NCI-H345 treated with DMSO at 0.1 percent for 48 hours (cell line): ENCODE results near the gene LYRM9.
A peak's percentile ranks its signal among the peaks of the same experiment; 100 is the strongest.
"Not testable (repeated sequence)": the region's sequence is repeated elsewhere in the genome, so short reads cannot be mapped to it uniquely, and the experiment has no call there.

Experiments
- DNase-seq: peaks from one replicate; lab custom pipeline; 2025; ENCODE audit not compliant: unreplicated experiment; lab: John Stamatoyannopoulos, UW

Gene LYRM9

DNA sequence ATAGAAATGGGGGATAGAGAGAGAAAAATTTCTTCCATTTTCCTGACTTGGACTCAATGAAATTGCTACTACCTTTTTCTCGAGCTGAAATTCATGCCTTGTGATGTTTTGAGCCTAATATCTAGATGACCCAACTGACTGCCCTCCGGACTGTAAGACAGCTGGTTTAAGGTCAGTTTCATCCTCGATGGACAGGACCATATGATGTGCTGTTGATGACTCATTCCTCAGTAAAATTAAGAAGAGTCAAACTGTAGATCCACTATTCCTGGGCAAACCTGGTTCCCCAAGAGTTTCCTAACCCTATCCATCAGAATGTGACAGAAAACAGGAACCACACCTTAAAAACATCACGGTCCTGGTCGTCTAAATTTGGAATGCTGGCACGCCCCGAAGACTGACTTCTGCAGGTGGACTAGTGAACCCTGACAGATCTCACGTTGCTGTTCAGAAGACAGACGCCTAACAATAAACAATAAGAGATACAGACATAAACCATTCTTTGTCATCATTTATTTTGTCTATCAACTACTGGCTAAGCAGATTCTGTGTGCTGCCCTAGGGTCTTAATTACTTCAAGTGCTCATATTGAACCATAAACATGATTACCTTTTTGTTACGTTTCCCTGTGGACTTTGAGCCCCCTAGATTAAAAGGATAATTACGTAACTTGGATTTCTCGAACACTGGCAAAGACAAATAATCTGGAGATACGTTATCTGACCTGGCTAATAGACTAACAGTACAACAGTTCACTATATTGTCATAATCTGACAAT lies 47.7 kb downstream of the LYRM9 start:
- DNase-seq, result no peak

DNA sequence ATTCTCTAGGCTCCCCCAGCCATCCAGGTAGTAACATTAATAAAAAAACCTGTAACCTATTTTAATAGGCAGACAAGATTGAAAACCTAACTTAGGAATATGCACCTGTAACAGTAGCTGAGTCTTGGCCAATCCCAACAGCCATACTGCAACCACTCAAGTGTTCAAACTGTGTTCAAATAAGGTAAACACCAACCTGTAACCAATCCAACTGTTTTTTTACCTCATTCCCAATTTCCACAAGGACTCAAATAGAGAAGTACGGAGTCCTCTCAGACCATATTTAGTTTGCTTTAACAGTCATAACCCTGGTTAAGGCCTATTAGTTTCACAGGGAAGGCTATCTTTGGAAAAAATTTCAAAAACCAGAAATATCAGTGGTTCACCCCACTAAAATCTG lies 52.5 kb downstream of the LYRM9 start:
- no peak for DNase-seq

DNA sequence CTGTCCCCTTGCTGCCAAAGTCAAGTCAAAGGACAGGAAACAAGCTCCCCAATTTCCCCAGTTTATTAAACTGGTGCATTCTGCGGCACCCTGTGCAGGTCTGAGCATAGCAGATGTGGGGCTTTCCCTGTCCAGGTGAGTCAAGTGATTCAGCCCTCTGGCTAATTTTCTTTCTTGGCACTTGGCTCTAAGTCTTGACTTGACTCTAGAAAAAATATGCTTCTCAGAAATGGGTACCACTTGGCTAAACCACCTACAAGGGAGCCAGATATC lies 52.8 kb downstream of the LYRM9 start:
- not testable (repeated sequence) for DNase-seq

DNA sequence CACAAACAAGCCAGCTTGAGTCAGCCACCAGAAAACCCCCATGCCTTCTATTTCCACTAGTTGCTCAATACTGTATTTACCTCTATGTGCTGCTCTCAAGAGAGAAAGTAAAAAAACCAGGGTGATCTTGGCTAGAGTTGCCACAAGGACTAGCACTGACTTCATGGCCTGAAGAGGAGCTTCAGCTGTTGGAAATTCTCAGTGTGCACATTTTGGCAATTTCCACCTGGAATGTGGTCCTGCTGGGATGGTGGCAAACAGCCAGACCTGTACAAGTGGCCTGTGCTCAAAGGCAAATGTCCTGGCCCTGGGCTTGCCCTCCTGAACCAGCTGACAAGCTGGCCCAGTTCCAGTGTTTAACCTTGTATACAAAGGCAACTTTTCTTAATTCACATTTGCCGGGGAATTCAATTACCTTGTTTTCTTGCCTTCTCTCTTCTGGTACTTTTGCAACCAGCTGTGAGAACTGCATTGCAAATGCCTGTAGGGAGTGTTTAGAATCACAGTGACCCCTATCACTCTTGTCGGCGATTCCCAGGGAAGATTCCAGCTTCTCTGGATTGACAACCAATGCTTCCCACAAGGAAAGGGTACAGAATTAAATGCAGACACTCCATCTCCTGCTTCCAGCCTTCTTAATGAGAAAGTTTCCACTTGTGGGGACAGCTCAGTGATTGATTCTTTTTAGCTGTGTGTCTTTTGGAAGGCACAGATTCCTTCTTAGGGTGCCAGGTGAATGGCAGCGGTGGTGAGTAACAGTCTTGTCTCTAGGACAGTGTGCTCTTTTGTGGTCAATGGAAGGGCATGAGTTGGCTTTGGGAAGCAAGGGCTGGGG lies 53.4 kb downstream of the LYRM9 start:
- not testable (repeated sequence) for DNase-seq

DNA sequence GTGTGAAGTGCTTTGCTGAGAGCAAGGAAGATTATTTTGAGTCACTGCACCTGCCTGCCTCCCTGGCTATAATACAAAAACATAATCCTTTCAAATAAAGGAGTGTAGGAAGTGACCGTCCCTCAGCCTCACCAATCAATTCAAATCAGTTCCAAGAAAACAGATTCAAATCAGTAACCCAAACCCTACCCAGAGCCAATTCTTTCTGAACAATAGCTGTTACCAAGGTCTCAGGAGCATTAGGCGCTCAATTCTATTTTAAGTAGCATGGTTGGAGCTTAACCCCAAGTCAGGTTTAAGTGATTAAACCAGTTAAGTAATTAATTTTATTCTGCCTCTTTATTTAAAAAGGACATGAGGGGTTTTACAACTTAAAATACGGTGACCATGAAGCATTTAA lies 54.6 kb downstream of the LYRM9 start:
- peak; percentile 13 for DNase-seq

DNA sequence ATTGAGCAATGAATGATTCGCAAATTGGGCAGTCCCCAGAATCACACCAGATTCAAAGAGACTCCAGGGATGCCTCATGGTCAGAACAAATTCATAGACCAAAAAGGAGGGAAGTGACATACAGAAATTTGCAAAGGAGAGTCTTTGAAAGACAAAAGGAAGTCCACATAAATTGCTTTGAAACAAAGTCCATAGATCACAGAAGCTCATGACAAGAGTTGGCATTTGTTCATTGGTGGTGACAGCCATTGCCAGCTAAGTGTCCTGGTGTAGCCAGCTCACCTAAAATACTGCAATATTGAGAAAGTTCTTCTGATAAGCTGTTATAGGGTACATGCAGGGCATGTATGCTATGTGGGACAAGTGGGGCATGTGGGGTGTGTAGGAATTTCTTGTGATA lies 55.4 kb downstream of the LYRM9 start:
- DNase-seq, result not testable (repeated sequence)

DNA sequence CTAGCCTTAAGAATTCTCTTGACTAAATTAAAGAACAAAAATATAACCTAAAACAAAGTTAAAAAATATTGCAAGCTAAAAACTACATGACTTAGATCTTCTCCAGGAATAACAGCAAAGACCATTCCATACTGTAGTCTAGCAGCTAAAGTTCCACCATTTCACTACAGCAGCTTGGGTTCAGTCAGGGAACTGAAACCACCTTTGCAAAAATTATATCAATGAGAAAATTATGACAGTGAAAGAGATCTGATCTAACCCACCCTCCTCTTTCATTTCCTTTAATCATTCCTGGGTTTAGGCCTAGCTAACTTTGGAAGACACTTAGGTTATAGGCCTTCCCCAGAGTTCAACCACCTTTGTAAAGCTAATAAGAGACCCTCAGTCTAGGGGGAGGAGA lies 56.5 kb downstream of the LYRM9 start:
- DNase-seq, result no peak

DNA sequence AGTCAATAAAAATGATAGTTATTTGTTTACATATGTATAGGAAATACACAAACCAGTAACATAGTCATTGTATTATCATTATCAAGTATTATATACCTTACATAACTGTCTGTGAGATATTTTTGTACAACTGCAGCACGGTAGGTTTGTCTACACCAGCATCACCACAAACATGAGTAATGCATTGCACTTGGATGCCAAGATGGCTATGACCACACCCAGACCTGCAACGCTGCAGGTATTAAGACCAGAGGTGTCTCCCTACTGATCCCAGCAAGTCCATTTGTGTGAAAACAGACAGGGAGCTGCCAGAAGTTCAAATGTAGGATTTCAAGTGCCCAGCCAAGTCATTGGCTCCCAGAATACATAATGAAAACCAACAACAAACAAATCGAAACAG lies 58.6 kb downstream of the LYRM9 start:
- no peak for DNase-seq

DNA sequence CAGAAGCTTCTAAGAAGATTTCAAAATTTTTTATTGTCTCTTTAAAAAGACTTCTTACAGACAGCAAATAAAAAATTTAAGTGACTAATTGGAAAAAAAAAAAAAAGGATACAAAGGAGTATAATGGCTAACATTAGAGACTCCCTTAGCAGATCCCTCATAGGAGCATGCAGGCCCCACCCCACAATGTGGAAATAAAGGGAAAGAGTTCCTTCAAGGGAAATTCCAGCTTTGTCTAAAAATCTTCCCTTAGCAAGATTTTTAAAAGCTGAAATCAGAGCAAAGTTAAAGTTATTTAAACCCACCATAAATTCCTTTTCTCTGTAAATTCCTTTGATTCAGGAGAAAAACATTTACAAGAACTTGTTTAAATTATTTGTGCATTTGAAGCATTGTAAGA lies 60.3 kb downstream of the LYRM9 start:
- DNase-seq, result no peak

DNA sequence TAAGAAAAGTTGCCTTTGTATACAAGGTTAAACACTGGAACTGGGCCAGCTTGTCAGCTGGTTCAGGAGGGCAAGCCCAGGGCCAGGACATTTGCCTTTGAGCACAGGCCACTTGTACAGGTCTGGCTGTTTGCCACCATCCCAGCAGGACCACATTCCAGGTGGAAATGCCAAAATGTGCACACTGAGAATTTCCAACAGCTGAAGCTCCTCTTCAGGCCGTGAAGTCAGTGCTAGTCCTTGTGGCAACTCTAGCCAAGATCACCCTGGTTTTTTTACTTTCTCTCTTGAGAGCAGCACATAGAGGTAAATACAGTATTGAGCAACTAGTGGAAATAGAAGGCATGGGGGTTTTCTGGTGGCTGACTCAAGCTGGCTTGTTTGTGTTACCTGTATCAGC lies 63.3 kb downstream of the LYRM9 start:
- not testable (repeated sequence) for DNase-seq

DNA sequence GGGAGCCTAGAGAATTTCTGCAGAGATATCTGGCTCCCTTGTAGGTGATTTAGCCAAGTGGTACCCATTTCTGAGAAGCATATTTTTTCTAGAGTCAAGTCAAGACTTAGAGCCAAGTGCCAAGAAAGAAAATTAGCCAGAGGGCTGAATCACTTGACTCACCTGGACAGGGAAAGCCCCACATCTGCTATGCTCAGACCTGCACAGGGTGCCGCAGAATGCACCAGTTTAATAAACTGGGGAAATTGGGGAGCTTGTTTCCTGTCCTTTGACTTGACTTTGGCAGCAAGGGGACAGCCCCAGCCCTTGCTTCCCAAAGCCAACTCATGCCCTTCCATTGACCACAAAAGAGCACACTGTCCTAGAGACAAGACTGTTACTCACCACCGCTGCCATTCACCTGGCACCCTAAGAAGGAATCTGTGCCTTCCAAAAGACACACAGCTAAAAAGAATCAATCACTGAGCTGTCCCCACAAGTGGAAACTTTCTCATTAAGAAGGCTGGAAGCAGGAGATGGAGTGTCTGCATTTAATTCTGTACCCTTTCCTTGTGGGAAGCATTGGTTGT lies 63.9 kb downstream of the LYRM9 start:
- not testable (repeated sequence) for DNase-seq
